ENCODE results near the gene RANGRF. TPM values are rescaled to one million over a fixed set of nuclear protein-coding genes. Genes with fewer than 3 reads are reported as not detected.

Gene RANGRF
- total RNA-seq, 2 donors from 2014 or later: 13.8 to 26.7 TPM

DNA sequence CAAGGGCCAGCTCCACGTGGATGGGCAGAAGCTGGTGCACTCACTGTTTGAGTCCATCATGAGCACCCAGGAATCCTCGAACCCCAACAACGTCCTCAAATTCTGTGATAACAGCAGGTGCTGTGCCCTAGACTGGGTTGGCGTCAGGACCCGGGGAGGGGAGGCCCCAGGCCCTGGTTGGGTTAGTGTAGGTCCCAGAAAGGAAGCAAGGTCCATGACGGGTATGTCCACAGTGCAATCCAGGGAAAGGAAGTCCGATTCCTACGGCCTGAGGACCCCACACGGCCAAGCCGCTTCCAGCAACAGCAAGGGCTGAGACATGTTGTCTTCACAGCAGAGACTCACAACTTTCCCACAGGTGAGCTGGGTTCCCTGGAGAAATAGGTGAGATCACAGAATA is 32.2 kb upstream of the RANGRF start:
- no peak for ATAC-seq (ENCODE audit: insufficient number of reproducible peaks, low FRiP score, low read depth)
- no peaks in the 10 kb centered on the region for H3K27me3 ChIP-seq (replicated peaks; ENCODE audit: insufficient read depth)
- TF ChIP-seq, protein P1, sequence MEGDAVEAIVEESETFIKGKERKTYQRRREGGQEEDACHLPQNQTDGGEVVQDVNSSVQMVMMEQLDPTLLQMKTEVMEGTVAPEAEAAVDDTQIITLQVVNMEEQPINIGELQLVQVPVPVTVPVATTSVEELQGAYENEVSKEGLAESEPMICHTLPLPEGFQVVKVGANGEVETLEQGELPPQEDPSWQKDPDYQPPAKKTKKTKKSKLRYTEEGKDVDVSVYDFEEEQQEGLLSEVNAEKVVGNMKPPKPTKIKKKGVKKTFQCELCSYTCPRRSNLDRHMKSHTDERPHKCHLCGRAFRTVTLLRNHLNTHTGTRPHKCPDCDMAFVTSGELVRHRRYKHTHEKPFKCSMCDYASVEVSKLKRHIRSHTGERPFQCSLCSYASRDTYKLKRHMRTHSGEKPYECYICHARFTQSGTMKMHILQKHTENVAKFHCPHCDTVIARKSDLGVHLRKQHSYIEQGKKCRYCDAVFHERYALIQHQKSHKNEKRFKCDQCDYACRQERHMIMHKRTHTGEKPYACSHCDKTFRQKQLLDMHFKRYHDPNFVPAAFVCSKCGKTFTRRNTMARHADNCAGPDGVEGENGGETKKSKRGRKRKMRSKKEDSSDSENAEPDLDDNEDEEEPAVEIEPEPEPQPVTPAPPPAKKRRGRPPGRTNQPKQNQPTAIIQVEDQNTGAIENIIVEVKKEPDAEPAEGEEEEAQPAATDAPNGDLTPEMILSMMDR (IDR thresholded peaks at IDR 0.05): no peak
- H3K9me3 ChIP-seq: no peaks in the 10 kb centered on the region
- no peaks in the 10 kb centered on the region for H3K4me1 ChIP-seq (ENCODE audit: control insufficient read depth in 1 of 2, low read depth in 2 of 2)
- no peak overlapping the region for H3K27ac ChIP-seq
- DNase-seq (ENCODE audit: low spot score): no peak
- no peak overlapping the region for H3K4me3 ChIP-seq
- H3K36me3 ChIP-seq: peaks cover 8% of the 10 kb centered on the region

DNA sequence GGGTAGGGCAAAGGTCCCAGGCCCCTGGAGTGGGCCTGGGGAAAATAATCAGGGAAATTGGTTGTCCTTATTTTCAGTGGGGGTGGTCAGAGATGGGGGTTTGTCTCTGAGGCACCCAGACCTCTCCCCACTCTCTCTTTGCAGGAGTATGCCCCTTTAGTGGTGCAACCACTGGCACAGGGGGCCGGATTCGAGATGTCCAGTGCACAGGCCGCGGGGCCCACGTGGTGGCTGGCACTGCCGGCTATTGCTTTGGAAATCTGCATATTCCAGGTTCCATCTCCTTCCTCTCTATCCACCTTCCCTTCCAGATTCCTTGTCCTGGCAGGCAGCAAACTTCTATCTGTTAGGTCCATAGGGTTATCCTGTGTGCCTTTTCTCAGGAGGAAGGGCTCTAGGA is 31.8 kb upstream of the RANGRF start:
- H3K4me3 ChIP-seq: no peak overlapping the region
- TF ChIP-seq, protein P1 (IDR thresholded peaks at IDR 0.05): no peak
- no peak for ATAC-seq (ENCODE audit: insufficient number of reproducible peaks, low FRiP score, low read depth)
- H3K27me3 ChIP-seq (replicated peaks; ENCODE audit: insufficient read depth): no peaks in the 10 kb centered on the region
- DNase-seq (ENCODE audit: low spot score): no peak
- H3K4me1 ChIP-seq (ENCODE audit: control insufficient read depth in 1 of 2, low read depth in 2 of 2): no peaks in the 10 kb centered on the region
- peaks cover 8% of the 10 kb centered on the region for H3K36me3 ChIP-seq
- H3K9me3 ChIP-seq: no peaks in the 10 kb centered on the region
- H3K27ac ChIP-seq: no peak overlapping the region

DNA sequence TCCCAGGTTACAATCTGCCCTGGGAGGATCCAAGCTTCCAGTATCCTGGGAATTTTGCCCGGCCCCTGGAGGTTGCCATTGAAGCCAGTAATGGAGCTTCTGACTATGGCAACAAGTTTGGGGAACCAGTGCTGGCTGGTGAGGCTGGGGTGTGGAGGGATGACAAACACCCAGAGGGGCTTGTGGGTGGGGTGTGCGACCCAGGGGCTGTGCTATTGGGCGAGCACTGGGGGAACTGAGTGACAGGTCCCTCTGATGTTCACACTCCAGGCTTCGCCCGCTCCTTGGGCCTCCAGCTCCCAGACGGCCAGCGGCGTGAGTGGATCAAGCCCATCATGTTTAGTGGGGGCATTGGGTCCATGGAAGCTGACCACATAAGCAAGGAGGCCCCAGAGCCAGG is 30.7 kb upstream of the RANGRF start:
- TF ChIP-seq, protein P1 (IDR thresholded peaks at IDR 0.05): no peak
- H3K9me3 ChIP-seq: no peaks in the 10 kb centered on the region
- no peaks in the 10 kb centered on the region for H3K4me1 ChIP-seq (ENCODE audit: control insufficient read depth in 1 of 2, low read depth in 2 of 2)
- H3K4me3 ChIP-seq: no peak overlapping the region
- no peak overlapping the region for H3K27ac ChIP-seq
- DNase-seq (ENCODE audit: low spot score): no peak
- no peaks in the 10 kb centered on the region for H3K27me3 ChIP-seq (replicated peaks; ENCODE audit: insufficient read depth)
- ATAC-seq (ENCODE audit: insufficient number of reproducible peaks, low FRiP score, low read depth): no peak
- H3K36me3 ChIP-seq: peaks cover 8% of the 10 kb centered on the region

DNA sequence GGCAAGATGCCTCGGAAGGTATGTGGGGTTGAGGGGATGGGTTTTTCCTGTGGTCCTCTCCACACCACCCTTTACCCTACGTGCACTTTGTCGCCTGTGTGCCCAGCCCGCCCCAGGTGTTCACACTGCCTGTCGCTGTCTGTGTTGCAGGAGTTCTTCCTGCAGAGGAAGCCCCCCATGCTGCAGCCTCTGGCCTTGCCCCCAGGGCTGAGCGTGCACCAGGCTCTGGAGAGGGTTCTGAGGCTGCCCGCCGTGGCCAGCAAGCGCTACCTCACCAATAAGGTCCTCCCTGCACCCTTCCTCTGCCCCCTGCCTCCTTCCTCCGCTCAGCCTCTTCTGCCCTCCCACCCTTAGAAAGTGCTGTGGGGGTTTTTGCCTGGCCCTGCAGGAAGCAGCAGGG is 24.1 kb upstream of the RANGRF start:
- Histone ChIP-seq H3K9me3 (no peaks in the 10 kb centered on the region), H3K36me3 (peaks cover 30% of the 10 kb centered on the region), H3K27me3 (replicated peaks; ENCODE audit: insufficient read depth) (no peaks in the 10 kb centered on the region), H3K4me1 (ENCODE audit: control insufficient read depth in 1 of 2, low read depth in 2 of 2) (no peaks in the 10 kb centered on the region), H3K4me3 (no peak overlapping the region), H3K27ac (no peak overlapping the region)
- TF ChIP-seq, protein P1 (IDR thresholded peaks at IDR 0.05): no peak
- no peak for DNase-seq (ENCODE audit: low spot score)
- no peak for ATAC-seq (ENCODE audit: insufficient number of reproducible peaks, low FRiP score, low read depth)

DNA sequence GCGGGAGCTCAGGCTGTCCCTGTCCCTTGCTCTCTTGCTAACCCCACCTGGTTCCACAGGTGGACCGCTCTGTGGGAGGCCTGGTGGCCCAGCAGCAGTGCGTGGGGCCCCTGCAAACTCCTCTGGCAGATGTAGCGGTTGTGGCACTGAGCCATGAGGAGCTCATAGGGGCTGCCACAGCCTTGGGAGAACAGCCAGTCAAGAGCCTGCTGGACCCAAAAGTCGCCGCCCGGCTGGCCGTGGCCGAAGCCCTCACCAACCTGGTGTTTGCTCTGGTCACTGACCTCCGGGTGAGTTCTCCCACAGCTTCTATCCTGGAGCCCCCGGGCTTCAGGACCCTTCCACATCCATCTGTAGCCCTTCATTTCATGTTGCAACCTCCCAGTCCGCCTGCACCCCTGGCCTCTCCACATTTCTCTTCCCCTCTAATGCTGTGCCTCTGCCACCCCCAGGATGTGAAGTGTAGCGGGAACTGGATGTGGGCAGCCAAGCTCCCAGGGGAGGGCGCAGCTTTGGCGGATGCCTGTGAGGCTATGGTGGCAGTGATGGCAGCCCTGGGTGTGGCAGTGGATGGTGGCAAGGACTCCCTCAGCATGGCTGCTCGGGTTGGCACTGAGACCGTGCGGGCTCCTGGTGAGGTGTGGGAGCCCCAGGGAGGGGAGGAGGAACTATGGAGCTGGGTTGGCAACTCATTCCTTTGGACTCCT is 23.5 kb upstream of the RANGRF start:
- Histone ChIP-seq H3K36me3 (peaks cover 32% of the 10 kb centered on the region), H3K9me3 (no peaks in the 10 kb centered on the region), H3K27me3 (replicated peaks; ENCODE audit: insufficient read depth) (no peaks in the 10 kb centered on the region), H3K27ac (no peak overlapping the region), H3K4me1 (ENCODE audit: control insufficient read depth in 1 of 2, low read depth in 2 of 2) (no peaks in the 10 kb centered on the region), H3K4me3 (no peak overlapping the region)
- DNase-seq (ENCODE audit: low spot score) (no peak), ATAC-seq (ENCODE audit: insufficient number of reproducible peaks, low FRiP score, low read depth) (no peak)
- TF ChIP-seq, protein P1 (IDR thresholded peaks at IDR 0.05): no peak
